HEK293 (cell line): Measurements from ENCODE around the gene CTIF.

Source experiments
- GFI1B ChIP-seq: fragments of 450-650 bp; formaldehyde crosslinking; IDR thresholded peaks from 2 replicates; pipeline ENCODE4 v1.5.1; 2016; ENCODE audit warnings: missing biosample characterization, missing genetic modification characterization
- GLIS1 ChIP-seq: fragments of 450-650 bp; formaldehyde crosslinking; IDR thresholded peaks from 2 replicates; pipeline ENCODE4 v1.5.1; 2016; ENCODE audit warnings: missing biosample characterization, missing genetic modification characterization
- KLF10 ChIP-seq: fragments of 450-650 bp; IDR thresholded peaks from 2 replicates; pipeline ENCODE4 v1.5.1; 2018; ENCODE audit warnings: missing biosample characterization, mild to moderate bottlenecking, missing genetic modification characterization
- KLF8 ChIP-seq: fragments of 450-650 bp; formaldehyde crosslinking; IDR thresholded peaks from 2 replicates; pipeline ENCODE4 v1.5.1; 2016; ENCODE audit warnings: missing biosample characterization, missing genetic modification characterization
- SETDB1 ChIP-seq: IDR thresholded peaks from one replicate; pipeline ENCODE4 v1.6.1; 2017; ENCODE audit warnings: mild to moderate bottlenecking, low read length, moderate library complexity, mixed read lengths; ENCODE audit not compliant: insufficient read length
- YY2 ChIP-seq: fragments of 450-650 bp; formaldehyde crosslinking; IDR thresholded peaks from 2 replicates; pipeline ENCODE4 v1.5.1; 2016; ENCODE audit warnings: missing biosample characterization, missing genetic modification characterization
- ZFHX2 ChIP-seq: fragments of 450-650 bp; formaldehyde crosslinking; conservative IDR thresholded peaks from 2 replicates; pipeline ENCODE4 v1.5.1; 2016; ENCODE audit warnings: missing biosample characterization, missing genetic modification characterization
- ZNF140 ChIP-seq: fragments of 450-650 bp; formaldehyde crosslinking; IDR thresholded peaks from 2 replicates; pipeline ENCODE4 v1.5.1; 2016; ENCODE audit warnings: missing biosample characterization, missing genetic modification characterization
- ZNF169 ChIP-seq: fragments of 450-650 bp; formaldehyde crosslinking; IDR thresholded peaks from 2 replicates; pipeline ENCODE4 v1.5.1; 2016; ENCODE audit warnings: missing biosample characterization, missing genetic modification characterization
- ZNF223 ChIP-seq: fragments of 450-650 bp; formaldehyde crosslinking; IDR thresholded peaks from 2 replicates; pipeline ENCODE4 v1.5.1; 2016; ENCODE audit warnings: missing biosample characterization, missing genetic modification characterization
- ZNF311 ChIP-seq: fragments of 450-650 bp; formaldehyde crosslinking; IDR thresholded peaks from 2 replicates; pipeline ENCODE4 v1.5.1; 2017; ENCODE audit warnings: missing biosample characterization, missing genetic modification characterization, borderline replicate concordance
- ZNF366 ChIP-seq: fragments of 450-650 bp; formaldehyde crosslinking; conservative IDR thresholded peaks from 2 replicates; pipeline ENCODE4 v1.5.1; 2016; ENCODE audit warnings: missing biosample characterization, missing genetic modification characterization
- ZNF394 ChIP-seq: fragments of 450-650 bp; formaldehyde crosslinking; IDR thresholded peaks from 2 replicates; pipeline ENCODE4 v1.5.1; 2016; ENCODE audit warnings: missing biosample characterization, missing genetic modification characterization, mild to moderate bottlenecking, moderate library complexity, borderline replicate concordance
- ZNF416 ChIP-seq: fragments of 450-650 bp; formaldehyde crosslinking; IDR thresholded peaks from 2 replicates; pipeline ENCODE4 v1.5.1; 2016; ENCODE audit warnings: missing biosample characterization, missing genetic modification characterization
- ZNF423 ChIP-seq: fragments of 450-650 bp; formaldehyde crosslinking; IDR thresholded peaks from 2 replicates; pipeline ENCODE4 v1.5.1; 2016; ENCODE audit warnings: missing biosample characterization, missing genetic modification characterization
- ZNF473 ChIP-seq: fragments of 450-650 bp; formaldehyde crosslinking; IDR thresholded peaks from 2 replicates; pipeline ENCODE4 v1.5.1; 2017; ENCODE audit warnings: missing biosample characterization, missing genetic modification characterization
- ZNF529 ChIP-seq: fragments of 450-650 bp; formaldehyde crosslinking; IDR thresholded peaks from 2 replicates; pipeline ENCODE4 v1.5.1; 2017; ENCODE audit warnings: missing genetic modification characterization, missing biosample characterization; ENCODE audit not compliant: insufficient replicate concordance
- ZNF558 ChIP-seq: fragments of 450-650 bp; formaldehyde crosslinking; IDR thresholded peaks from 2 replicates; pipeline ENCODE4 v1.5.1; 2016; ENCODE audit warnings: missing biosample characterization, missing genetic modification characterization
- ZNF560 ChIP-seq: fragments of 450-650 bp; formaldehyde crosslinking; IDR thresholded peaks from 2 replicates; pipeline ENCODE4 v1.5.1; 2017; ENCODE audit warnings: missing biosample characterization, missing genetic modification characterization, borderline replicate concordance
- ZNF585B ChIP-seq: fragments of 450-650 bp; formaldehyde crosslinking; IDR thresholded peaks from 2 replicates; pipeline ENCODE4 v1.5.1; 2016; ENCODE audit warnings: missing biosample characterization, missing genetic modification characterization
- ZNF623 ChIP-seq: fragments of 450-650 bp; formaldehyde crosslinking; IDR thresholded peaks from 2 replicates; pipeline ENCODE4 v1.5.1; 2016; ENCODE audit warnings: missing biosample characterization, missing genetic modification characterization
- ZNF629 ChIP-seq: fragments of 450-650 bp; formaldehyde crosslinking; IDR thresholded peaks from 2 replicates; pipeline ENCODE4 v1.5.1; 2017; ENCODE audit warnings: missing biosample characterization, missing genetic modification characterization
- TF ChIP-seq, protein P1 (sequence below): fragments of 450-650 bp; formaldehyde crosslinking; IDR thresholded peaks from 2 replicates; pipeline ENCODE4 v1.5.1; 2017; ENCODE audit warnings: missing biosample characterization, missing genetic modification characterization
- TF ChIP-seq, protein P2 (sequence below): fragments of 450-650 bp; formaldehyde crosslinking; IDR thresholded peaks from 2 replicates; pipeline ENCODE4 v1.5.1; 2016; ENCODE audit warnings: missing biosample characterization, missing genetic modification characterization
- TF ChIP-seq, protein P3 (sequence below): fragments of 450-650 bp; formaldehyde crosslinking; IDR thresholded peaks from 2 replicates; pipeline ENCODE4 v1.5.1; 2016; ENCODE audit warnings: missing biosample characterization, missing genetic modification characterization
- TF ChIP-seq, protein P4 (sequence below): fragments of 450-650 bp; formaldehyde crosslinking; conservative IDR thresholded peaks from 2 replicates; pipeline ENCODE4 v1.5.1; 2016; ENCODE audit warnings: low read depth, missing biosample characterization, missing genetic modification characterization
- TF ChIP-seq, protein P5 (sequence below): fragments of 450-650 bp; formaldehyde crosslinking; IDR thresholded peaks from 2 replicates; pipeline ENCODE4 v1.5.1; 2016; ENCODE audit warnings: missing biosample characterization, missing genetic modification characterization
- TF ChIP-seq, protein P6 (sequence below): fragments of 450-650 bp; formaldehyde crosslinking; IDR thresholded peaks from 2 replicates; pipeline ENCODE4 v1.5.1; 2016; ENCODE audit warnings: missing biosample characterization, missing genetic modification characterization
- TF ChIP-seq, protein P7 (sequence below): fragments of 450-650 bp; formaldehyde crosslinking; IDR thresholded peaks from 2 replicates; pipeline ENCODE4 v1.5.1; 2016; ENCODE audit warnings: missing biosample characterization, missing genetic modification characterization

The CTIF gene

DNA sequence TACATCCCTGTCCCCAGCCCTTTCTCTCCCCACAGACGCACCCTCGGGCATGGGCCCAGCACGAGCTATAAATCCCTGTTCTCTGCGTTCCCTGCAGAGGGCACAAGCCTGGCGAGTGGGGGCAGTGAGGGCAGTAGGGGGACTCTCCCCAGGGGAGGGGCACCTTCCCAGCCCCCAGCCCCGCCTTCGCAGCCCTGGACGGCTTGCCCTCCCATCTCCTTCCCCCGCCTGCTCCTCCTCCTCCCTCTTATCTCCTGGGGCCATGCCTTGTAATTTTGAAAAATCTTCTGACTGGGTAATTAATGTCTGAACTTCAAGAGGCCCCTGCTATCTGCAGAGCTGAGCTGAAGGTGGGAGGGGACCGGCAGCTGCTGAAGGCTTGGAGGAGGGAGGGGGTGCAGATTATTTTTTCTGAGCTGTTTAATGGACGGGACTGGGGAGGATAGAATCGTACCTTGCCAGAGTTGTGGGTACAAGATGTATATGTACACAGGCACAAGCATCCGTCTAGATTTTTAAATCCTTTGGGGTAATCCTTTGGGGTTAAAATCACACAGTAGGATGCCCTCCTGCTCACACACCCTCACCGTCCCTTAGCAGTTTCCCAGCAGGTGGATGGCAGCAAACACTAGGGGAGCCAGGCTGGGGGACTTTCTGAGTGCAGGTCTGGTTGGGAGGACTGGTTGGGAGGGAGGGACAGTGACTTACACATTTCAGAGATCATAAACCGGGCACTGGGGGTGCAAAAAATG is 290.0 kb downstream of the CTIF start (continued):
- TF ChIP-seq, protein P1, sequence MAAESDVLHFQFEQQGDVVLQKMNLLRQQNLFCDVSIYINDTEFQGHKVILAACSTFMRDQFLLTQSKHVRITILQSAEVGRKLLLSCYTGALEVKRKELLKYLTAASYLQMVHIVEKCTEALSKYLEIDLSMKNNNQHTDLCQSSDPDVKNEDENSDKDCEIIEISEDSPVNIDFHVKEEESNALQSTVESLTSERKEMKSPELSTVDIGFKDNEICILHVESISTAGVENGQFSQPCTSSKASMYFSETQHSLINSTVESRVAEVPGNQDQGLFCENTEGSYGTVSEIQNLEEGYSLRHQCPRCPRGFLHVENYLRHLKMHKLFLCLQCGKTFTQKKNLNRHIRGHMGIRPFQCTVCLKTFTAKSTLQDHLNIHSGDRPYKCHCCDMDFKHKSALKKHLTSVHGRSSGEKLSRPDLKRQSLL (tag by site-specific recombination), result no peak
- TF ChIP-seq ZNF311 (tag by site-specific recombination) (no peak), ZNF223 (tag by site-specific recombination) (no peak), ZNF529 (tag by site-specific recombination) (no peak), ZNF585B (no peak), ZNF629 (no peak), ZFHX2 (tag by site-specific recombination) (peak; percentile 99), ZNF169 (tag by site-specific recombination) (no peak), ZNF558 (tag by site-specific recombination) (no peak), ZNF366 (tag by site-specific recombination) (0 out of 2 replicates have a peak, but pooled peaks have one; percentile 24), SETDB1 (no peak), KLF10 (tag by site-specific recombination) (no peak), KLF8 (tag by site-specific recombination) (no peak), GLIS1 (peak; percentile 78), ZNF394 (tag by site-specific recombination) (no peak), ZNF140 (no peak), ZNF623 (tag by site-specific recombination) (no peak), ZNF473 (no peak), ZNF423 (tag by site-specific recombination) (peak; percentile 77), ZNF560 (tag by site-specific recombination) (no peak), GFI1B (no peak), YY2 (tag by site-specific recombination) (no peak), ZNF416 (tag by site-specific recombination) (no peak)
- TF ChIP-seq, protein P2, sequence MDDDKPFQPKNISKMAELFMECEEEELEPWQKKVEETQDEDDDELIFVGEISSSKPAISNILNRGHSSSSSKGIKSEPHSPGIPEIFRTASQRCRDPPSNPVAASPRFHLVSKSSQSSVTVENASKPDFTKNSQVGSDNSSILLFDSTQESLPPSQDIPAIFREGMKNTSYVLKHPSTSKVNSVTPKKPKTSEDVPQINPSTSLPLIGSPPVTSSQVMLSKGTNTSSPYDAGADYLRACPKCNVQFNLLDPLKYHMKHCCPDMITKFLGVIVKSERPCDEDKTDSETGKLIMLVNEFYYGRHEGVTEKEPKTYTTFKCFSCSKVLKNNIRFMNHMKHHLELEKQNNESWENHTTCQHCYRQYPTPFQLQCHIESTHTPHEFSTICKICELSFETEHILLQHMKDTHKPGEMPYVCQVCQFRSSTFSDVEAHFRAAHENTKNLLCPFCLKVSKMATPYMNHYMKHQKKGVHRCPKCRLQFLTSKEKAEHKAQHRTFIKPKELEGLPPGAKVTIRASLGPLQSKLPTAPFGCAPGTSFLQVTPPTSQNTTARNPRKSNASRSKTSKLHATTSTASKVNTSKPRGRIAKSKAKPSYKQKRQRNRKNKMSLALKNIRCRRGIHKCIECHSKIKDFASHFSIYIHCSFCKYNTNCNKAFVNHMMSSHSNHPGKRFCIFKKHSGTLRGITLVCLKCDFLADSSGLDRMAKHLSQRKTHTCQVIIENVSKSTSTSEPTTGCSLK (tag by site-specific recombination), result no peak
- TF ChIP-seq, protein P3, sequence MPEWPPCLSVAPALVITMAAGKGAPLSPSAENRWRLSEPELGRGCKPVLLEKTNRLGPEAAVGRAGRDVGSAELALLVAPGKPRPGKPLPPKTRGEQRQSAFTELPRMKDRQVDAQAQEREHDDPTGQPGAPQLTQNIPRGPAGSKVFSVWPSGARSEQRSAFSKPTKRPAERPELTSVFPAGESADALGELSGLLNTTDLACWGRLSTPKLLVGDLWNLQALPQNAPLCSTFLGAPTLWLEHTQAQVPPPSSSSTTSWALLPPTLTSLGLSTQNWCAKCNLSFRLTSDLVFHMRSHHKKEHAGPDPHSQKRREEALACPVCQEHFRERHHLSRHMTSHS (tag by site-specific recombination), result no peak
- TF ChIP-seq, protein P4, sequence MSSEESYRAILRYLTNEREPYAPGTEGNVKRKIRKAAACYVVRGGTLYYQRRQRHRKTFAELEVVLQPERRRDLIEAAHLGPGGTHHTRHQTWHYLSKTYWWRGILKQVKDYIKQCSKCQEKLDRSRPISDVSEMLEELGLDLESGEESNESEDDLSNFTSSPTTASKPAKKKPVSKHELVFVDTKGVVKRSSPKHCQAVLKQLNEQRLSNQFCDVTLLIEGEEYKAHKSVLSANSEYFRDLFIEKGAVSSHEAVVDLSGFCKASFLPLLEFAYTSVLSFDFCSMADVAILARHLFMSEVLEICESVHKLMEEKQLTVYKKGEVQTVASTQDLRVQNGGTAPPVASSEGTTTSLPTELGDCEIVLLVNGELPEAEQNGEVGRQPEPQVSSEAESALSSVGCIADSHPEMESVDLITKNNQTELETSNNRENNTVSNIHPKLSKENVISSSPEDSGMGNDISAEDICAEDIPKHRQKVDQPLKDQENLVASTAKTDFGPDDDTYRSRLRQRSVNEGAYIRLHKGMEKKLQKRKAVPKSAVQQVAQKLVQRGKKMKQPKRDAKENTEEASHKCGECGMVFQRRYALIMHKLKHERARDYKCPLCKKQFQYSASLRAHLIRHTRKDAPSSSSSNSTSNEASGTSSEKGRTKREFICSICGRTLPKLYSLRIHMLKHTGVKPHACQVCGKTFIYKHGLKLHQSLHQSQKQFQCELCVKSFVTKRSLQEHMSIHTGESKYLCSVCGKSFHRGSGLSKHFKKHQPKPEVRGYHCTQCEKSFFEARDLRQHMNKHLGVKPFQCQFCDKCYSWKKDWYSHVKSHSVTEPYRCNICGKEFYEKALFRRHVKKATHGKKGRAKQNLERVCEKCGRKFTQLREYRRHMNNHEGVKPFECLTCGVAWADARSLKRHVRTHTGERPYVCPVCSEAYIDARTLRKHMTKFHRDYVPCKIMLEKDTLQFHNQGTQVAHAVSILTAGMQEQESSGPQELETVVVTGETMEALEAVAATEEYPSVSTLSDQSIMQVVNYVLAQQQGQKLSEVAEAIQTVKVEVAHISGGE (tag by site-specific recombination), result no peak
- TF ChIP-seq, protein P5, sequence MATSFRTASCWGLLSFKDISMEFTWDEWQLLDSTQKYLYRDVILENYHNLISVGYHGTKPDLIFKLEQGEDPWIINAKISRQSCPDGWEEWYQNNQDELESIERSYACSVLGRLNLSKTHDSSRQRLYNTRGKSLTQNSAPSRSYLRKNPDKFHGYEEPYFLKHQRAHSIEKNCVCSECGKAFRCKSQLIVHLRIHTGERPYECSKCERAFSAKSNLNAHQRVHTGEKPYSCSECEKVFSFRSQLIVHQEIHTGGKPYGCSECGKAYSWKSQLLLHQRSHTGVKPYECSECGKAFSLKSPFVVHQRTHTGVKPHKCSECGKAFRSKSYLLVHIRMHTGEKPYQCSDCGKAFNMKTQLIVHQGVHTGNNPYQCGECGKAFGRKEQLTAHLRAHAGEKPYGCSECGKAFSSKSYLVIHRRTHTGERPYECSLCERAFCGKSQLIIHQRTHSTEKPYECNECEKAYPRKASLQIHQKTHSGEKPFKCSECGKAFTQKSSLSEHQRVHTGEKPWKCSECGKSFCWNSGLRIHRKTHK (tag by site-specific recombination), result no peak
- TF ChIP-seq, protein P6, sequence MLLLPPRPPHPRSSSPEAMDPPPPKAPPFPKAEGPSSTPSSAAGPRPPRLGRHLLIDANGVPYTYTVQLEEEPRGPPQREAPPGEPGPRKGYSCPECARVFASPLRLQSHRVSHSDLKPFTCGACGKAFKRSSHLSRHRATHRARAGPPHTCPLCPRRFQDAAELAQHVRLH (tag by site-specific recombination), result no peak
- TF ChIP-seq, protein P7, sequence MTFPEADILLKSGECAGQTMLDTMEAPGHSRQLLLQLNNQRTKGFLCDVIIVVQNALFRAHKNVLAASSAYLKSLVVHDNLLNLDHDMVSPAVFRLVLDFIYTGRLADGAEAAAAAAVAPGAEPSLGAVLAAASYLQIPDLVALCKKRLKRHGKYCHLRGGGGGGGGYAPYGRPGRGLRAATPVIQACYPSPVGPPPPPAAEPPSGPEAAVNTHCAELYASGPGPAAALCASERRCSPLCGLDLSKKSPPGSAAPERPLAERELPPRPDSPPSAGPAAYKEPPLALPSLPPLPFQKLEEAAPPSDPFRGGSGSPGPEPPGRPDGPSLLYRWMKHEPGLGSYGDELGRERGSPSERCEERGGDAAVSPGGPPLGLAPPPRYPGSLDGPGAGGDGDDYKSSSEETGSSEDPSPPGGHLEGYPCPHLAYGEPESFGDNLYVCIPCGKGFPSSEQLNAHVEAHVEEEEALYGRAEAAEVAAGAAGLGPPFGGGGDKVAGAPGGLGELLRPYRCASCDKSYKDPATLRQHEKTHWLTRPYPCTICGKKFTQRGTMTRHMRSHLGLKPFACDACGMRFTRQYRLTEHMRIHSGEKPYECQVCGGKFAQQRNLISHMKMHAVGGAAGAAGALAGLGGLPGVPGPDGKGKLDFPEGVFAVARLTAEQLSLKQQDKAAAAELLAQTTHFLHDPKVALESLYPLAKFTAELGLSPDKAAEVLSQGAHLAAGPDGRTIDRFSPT (tag by site-specific recombination), result peak; percentile 38; the same call in 1 of the 2 replicates
